ENCODE data around the gene SLC12A6.

The SLC12A6 gene

DNA sequence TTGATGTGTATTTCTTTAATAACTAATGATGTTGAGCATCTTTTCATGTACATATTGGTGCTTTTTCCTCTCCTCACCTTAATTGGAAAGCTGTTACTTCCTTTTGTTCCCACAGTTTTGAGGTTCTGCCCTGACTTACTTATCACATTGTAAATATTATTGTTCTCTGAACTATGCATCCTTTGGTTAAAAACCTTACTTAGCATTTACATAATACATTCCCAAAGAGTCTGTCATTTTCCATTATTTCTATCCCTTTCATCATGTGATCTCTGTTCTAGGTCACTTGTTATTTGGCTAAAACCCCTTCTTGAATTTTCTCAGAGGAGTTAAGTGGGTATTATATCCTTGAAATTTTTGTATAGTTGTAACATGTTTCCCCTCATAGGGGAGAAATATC, 33.0 kb downstream of the SLC12A6 start:
- DNase-seq (ENCODE audit: low read depth, low spot score), result no peak
- no peaks in the 10 kb centered on the region for H3K9me3 ChIP-seq (ENCODE audit: low read depth, low read length)
- H3K36me3 ChIP-seq (ENCODE audit: insufficient read depth, low read length), result no peaks in the 10 kb centered on the region
- H3K4me3 ChIP-seq, result no peak overlapping the region
- TF ChIP-seq POLR2AphosphoS5 (IDR thresholded peaks at IDR 0.05; ENCODE audit: borderline replicate concordance, low read depth, low read length) (no peak), FOXP2 (optimal IDR thresholded peaks at IDR 0.05; ENCODE audit: control extremely low read depth, extremely low read length, insufficient read depth) (no peak), EZH2 (IDR thresholded peaks at IDR 0.05) (no peak)
- H3K27ac ChIP-seq, result no peak overlapping the region
- H3K9ac ChIP-seq (ENCODE audit: insufficient read length), result no peak overlapping the region

DNA sequence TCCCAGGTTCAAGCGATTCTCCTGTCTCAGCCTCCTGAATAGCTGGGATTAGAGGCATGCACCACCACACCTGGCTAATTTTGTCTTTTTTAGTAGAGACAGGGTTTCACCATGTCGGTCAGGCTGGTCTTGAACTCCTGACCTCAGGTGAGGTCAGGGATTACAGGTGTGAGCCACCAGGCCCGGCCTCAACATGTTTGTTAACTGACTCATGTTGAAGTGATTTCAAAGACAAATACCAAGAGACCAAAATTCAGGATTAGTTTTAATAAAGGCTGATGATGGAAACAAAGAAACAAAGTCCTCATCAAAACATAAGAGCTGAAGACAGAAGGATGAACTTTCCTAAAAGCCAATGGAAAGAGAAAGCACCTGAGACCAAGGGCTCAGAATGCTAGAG, 36.5 kb downstream of the SLC12A6 start:
- Histone ChIP-seq H3K4me3 (no peak overlapping the region), H3K27ac (no peak overlapping the region), H3K9me3 (ENCODE audit: low read depth, low read length) (no peaks in the 10 kb centered on the region), H3K9ac (ENCODE audit: insufficient read length) (no peak overlapping the region), H3K36me3 (ENCODE audit: insufficient read depth, low read length) (no peaks in the 10 kb centered on the region)
- DNase-seq (ENCODE audit: low read depth, low spot score), result no peak
- TF ChIP-seq EZH2 (IDR thresholded peaks at IDR 0.05) (no peak), FOXP2 (optimal IDR thresholded peaks at IDR 0.05; ENCODE audit: control extremely low read depth, extremely low read length, insufficient read depth) (no peak), POLR2AphosphoS5 (IDR thresholded peaks at IDR 0.05; ENCODE audit: borderline replicate concordance, low read depth, low read length) (no peak)

DNA sequence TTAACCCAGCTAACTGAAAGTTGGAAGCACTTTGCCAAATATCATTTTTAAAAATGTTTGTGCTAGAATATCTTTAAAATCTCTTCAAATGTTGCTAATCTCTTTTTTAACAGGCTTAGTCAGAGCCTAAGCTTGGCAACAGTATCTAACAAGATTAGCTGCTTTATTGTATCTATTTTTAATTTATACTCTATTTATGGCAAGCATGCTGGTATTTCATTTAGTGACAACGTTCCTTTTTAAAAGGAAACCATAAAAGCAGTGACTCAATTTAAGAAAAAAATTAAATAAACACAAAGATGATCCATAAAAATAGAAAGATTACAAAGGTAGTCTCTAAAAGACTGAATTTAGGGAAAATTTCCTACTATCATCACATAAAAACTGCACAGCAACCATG, 40.5 kb downstream of the SLC12A6 start:
- no peak overlapping the region for H3K27ac ChIP-seq
- no peaks in the 10 kb centered on the region for H3K36me3 ChIP-seq (ENCODE audit: insufficient read depth, low read length)
- H3K9me3 ChIP-seq (ENCODE audit: low read depth, low read length), result no peaks in the 10 kb centered on the region
- TF ChIP-seq EZH2 (IDR thresholded peaks at IDR 0.05) (no peak), POLR2AphosphoS5 (IDR thresholded peaks at IDR 0.05; ENCODE audit: borderline replicate concordance, low read depth, low read length) (no peak), FOXP2 (optimal IDR thresholded peaks at IDR 0.05; ENCODE audit: control extremely low read depth, extremely low read length, insufficient read depth) (no peak)
- no peak for DNase-seq (ENCODE audit: low read depth, low spot score)
- H3K4me3 ChIP-seq, result no peak overlapping the region
- H3K9ac ChIP-seq (ENCODE audit: insufficient read length), result no peak overlapping the region

GRCh38 chr15:34292621-34293020, 45.0 kb downstream of the SLC12A6 start:
- no peaks in the 10 kb centered on the region for H3K36me3 ChIP-seq (ENCODE audit: insufficient read depth, low read length)
- TF ChIP-seq EZH2 (IDR thresholded peaks at IDR 0.05), result no peak
- TF ChIP-seq POLR2AphosphoS5 (IDR thresholded peaks at IDR 0.05; ENCODE audit: borderline replicate concordance, low read depth, low read length), result no peak
- TF ChIP-seq FOXP2 (optimal IDR thresholded peaks at IDR 0.05; ENCODE audit: control extremely low read depth, extremely low read length, insufficient read depth), result no peak
- no peak overlapping the region for H3K9ac ChIP-seq (ENCODE audit: insufficient read length)
- DNase-seq (ENCODE audit: low read depth, low spot score), result no peak
- H3K27ac ChIP-seq, result no peak overlapping the region
- no peak overlapping the region for H3K4me3 ChIP-seq
- H3K9me3 ChIP-seq (ENCODE audit: low read depth, low read length), result no peaks in the 10 kb centered on the region

DNA sequence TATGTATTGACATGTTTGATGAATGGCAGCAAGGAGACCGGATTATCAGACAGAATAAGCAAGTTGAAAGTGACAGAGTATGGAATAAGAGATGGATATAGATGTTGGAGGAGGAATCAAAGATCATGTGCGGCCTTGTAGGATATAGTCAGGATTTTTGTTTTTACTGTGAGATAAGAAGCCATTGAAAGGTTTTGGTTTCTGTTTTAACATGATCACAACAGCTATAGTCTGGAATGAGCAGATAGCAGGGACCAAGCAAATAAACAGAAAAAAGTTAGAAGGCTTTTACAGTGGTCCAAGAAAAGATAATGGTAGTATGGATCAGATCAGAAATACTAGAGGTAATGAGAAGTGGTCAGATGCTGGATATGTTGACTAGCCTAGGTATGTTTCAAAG, 52.6 kb downstream of the SLC12A6 start:
- Histone ChIP-seq H3K36me3 (ENCODE audit: insufficient read depth, low read length) (no peaks in the 10 kb centered on the region), H3K27ac (no peak overlapping the region), H3K9ac (ENCODE audit: insufficient read length) (no peak overlapping the region), H3K4me3 (no peak overlapping the region), H3K9me3 (ENCODE audit: low read depth, low read length) (no peaks in the 10 kb centered on the region)
- DNase-seq (ENCODE audit: low read depth, low spot score), result no peak
- TF ChIP-seq FOXP2 (optimal IDR thresholded peaks at IDR 0.05; ENCODE audit: control extremely low read depth, extremely low read length, insufficient read depth) (no peak), EZH2 (IDR thresholded peaks at IDR 0.05) (no peak), POLR2AphosphoS5 (IDR thresholded peaks at IDR 0.05; ENCODE audit: borderline replicate concordance, low read depth, low read length) (no peak)

DNA sequence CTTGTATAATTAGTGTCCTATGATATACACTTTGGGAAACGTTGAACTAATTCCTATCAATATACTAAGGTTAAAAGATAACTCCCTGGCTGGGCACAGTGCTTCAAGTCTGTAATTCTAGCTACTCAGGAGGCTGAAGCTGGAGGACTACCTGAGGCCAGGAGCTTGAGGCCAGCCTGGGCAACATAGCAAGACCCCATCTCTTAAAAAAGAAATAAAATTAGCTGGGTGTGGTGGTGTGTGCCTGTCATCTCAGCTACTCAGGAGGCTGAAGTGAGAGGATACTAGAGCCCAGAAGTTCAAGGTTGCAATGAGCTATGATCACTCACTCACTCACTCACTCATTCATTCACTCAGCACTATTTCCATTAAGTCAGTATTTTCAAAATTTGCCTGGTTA, 55.2 kb downstream of the SLC12A6 start:
- H3K36me3 ChIP-seq (ENCODE audit: insufficient read depth, low read length), result no peaks in the 10 kb centered on the region
- H3K27ac ChIP-seq, result no peak overlapping the region
- no peak for TF ChIP-seq EZH2 (IDR thresholded peaks at IDR 0.05)
- no peak for TF ChIP-seq POLR2AphosphoS5 (IDR thresholded peaks at IDR 0.05; ENCODE audit: borderline replicate concordance, low read depth, low read length)
- no peak for TF ChIP-seq FOXP2 (optimal IDR thresholded peaks at IDR 0.05; ENCODE audit: control extremely low read depth, extremely low read length, insufficient read depth)
- no peak overlapping the region for H3K4me3 ChIP-seq
- DNase-seq (ENCODE audit: low read depth, low spot score), result no peak
- H3K9ac ChIP-seq (ENCODE audit: insufficient read length), result no peak overlapping the region
- no peaks in the 10 kb centered on the region for H3K9me3 ChIP-seq (ENCODE audit: low read depth, low read length)

GRCh38 chr15:34280193-34280592, 57.4 kb downstream of the SLC12A6 start:
- no peak overlapping the region for H3K27ac ChIP-seq

DNA sequence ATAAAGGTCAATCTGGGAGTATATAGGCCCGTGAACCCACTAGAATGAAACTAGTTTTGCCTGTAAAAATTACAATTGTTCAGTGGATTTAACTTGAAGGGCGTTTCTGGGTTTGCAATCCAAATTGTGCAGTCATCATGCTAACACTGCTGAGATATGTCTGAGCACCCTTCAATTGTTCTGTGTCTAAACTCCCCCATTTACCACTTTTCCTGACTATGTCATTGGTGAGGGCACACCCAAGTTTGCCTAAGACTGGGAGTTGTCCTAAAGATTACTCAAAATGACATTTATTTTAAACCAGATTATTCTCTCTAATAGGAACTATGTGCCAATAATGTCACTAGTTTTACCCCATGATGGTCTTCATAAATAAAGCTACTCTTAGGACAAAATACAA, 58.2 kb downstream of the SLC12A6 start:
- no peaks in the 10 kb centered on the region for H3K9me3 ChIP-seq (ENCODE audit: low read depth, low read length)
- H3K4me3 ChIP-seq, result no peak overlapping the region
- no peak overlapping the region for H3K27ac ChIP-seq
- H3K36me3 ChIP-seq (ENCODE audit: insufficient read depth, low read length), result no peaks in the 10 kb centered on the region
- no peak for TF ChIP-seq POLR2AphosphoS5 (IDR thresholded peaks at IDR 0.05; ENCODE audit: borderline replicate concordance, low read depth, low read length)
- no peak for TF ChIP-seq FOXP2 (optimal IDR thresholded peaks at IDR 0.05; ENCODE audit: control extremely low read depth, extremely low read length, insufficient read depth)
- no peak for TF ChIP-seq EZH2 (IDR thresholded peaks at IDR 0.05)
- no peak for DNase-seq (ENCODE audit: low read depth, low spot score)
- H3K9ac ChIP-seq (ENCODE audit: insufficient read length), result no peak overlapping the region

More at GRCh38 chr15:34280193-34280592, 57.4 kb downstream of the SLC12A6 start:
- Histone ChIP-seq H3K9ac (ENCODE audit: insufficient read length) (no peak overlapping the region), H3K9me3 (ENCODE audit: low read depth, low read length) (no peaks in the 10 kb centered on the region), H3K4me3 (no peak overlapping the region), H3K36me3 (ENCODE audit: insufficient read depth, low read length) (no peaks in the 10 kb centered on the region)
- DNase-seq (ENCODE audit: low read depth, low spot score), result no peak
- TF ChIP-seq POLR2AphosphoS5 (IDR thresholded peaks at IDR 0.05; ENCODE audit: borderline replicate concordance, low read depth, low read length), result no peak
- TF ChIP-seq EZH2 (IDR thresholded peaks at IDR 0.05), result no peak
- TF ChIP-seq FOXP2 (optimal IDR thresholded peaks at IDR 0.05; ENCODE audit: control extremely low read depth, extremely low read length, insufficient read depth), result no peak

DNA sequence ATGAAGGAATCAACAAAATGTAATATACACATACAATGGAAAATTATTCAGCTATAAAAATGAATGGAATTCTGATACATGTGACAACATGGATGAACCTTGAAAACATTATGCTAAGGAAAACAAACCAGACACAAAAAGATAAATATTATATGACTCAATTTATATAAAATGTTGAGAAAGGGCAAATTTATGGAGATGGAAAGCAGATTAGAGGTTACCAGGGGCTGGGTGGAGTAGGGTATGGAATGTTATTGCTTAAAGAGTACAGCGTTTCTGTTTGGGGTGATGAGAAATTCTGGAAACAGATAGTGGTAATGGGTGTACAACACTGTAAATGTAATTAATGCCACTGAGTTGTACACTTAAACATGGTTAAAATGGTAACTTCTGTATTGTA, 61.9 kb downstream of the SLC12A6 start:
- Histone ChIP-seq H3K9me3 (ENCODE audit: low read depth, low read length) (no peaks in the 10 kb centered on the region), H3K4me3 (no peak overlapping the region), H3K27ac (no peak overlapping the region), H3K36me3 (ENCODE audit: insufficient read depth, low read length) (no peaks in the 10 kb centered on the region), H3K9ac (ENCODE audit: insufficient read length) (no peak overlapping the region)
- no peak for TF ChIP-seq EZH2 (IDR thresholded peaks at IDR 0.05)
- TF ChIP-seq POLR2AphosphoS5 (IDR thresholded peaks at IDR 0.05; ENCODE audit: borderline replicate concordance, low read depth, low read length), result no peak
- no peak for TF ChIP-seq FOXP2 (optimal IDR thresholded peaks at IDR 0.05; ENCODE audit: control extremely low read depth, extremely low read length, insufficient read depth)
- DNase-seq (ENCODE audit: low read depth, low spot score), result no peak

Data from SK-N-MC (cell line).